Hippocampal formation (tissue), 2 donors: Measurements from ENCODE around the gene OPTC.
"Not testable (repeated sequence)": the region's sequence is repeated elsewhere in the genome, so short reads cannot be mapped to it uniquely, and the experiment has no call there.

ENCODE experiments used
- DNase-seq, 2 donors: peaks; one replicate each; lab custom pipeline; 2025; lab: John Stamatoyannopoulos, UW

Gene OPTC, protein sequence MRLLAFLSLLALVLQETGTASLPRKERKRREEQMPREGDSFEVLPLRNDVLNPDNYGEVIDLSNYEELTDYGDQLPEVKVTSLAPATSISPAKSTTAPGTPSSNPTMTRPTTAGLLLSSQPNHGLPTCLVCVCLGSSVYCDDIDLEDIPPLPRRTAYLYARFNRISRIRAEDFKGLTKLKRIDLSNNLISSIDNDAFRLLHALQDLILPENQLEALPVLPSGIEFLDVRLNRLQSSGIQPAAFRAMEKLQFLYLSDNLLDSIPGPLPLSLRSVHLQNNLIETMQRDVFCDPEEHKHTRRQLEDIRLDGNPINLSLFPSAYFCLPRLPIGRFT

DNA sequence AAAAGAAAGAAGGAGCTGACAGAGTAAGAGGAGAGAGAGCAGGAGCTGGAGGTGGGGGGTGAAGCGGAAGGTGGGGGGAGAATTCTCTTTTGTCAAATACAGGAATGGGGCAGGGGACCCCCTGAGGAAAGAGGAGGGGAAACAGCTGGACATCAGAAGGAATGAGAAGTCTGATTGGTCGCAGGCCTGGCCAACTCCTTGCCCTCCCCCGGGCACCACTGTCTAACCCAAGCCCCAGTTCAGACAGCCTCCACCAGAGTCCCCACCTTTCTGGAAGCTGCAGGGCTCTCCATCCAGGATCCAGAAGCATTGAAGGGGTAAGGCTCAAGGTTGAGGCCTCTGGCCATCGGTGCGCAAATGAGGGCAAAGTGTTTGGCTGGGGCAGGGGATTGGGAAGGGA lies at the start of gene OPTC:
Gene OPTC (plus strand): TSS at position 253 of the 400 bp plus-strand sequence. CDS start 1,853 bp downstream, outside the sequence.
- no peak for DNase-seq

DNA sequence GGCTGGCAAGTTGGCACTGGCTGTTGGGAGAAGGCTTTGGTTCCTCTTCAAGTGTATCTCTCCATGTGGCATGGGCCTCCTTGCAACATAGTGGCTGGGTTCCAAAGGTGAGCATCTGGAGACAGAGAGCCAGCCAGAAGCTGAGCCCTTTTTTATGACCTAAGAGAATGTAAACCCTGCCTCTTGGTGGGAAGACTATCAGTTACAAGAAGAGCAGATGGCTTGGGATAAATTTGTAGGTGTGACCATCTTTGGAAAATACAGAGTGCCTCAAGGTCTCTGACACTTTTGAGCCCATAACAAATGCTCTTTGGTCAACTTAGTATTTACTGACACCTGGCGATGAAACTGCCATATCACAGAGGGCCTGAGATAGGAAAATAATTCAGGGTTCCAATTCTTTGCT lies 49.8 kb upstream of the OPTC start:
- no peak for DNase-seq

DNA sequence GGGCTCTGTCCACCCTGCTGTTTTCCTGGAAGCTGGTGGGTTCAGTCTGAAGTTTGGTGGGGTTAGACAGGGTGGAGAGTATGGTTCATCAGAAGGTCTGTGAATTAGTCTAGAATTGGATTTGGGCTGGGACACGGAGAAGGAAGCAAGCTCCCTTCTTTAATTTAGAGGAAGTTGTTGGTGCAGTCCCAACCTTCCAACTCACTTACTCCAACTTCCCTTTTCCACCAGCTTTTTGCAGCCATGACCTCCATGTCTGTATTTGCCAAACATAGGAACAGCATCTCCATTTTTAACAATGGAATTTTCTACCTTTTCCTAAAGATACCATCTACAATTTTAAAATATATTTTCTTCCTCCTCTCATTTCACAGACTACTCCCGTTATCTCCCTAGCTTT lies 46.8 kb upstream of the OPTC start:
- no peak for DNase-seq

DNA sequence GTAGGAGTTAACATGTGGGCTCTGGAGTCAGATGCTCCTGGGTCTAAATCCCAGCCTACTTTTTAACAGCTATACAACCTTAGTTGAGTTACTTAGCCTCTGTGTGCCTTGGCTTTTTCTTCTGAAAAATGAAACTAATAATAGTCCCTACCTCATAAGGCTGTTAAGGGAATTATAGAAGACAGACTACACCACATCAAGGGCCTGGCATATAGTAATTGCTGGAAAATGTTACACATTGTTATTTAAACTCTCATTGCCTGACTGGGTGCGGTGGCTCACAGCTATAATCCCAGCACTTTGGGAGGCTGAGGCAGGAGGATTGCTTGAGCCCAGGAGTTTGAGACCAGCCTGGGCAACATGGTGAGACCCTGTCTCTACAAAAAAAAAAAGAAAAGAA lies 46.4 kb upstream of the OPTC start:
- not testable (repeated sequence) for DNase-seq

DNA sequence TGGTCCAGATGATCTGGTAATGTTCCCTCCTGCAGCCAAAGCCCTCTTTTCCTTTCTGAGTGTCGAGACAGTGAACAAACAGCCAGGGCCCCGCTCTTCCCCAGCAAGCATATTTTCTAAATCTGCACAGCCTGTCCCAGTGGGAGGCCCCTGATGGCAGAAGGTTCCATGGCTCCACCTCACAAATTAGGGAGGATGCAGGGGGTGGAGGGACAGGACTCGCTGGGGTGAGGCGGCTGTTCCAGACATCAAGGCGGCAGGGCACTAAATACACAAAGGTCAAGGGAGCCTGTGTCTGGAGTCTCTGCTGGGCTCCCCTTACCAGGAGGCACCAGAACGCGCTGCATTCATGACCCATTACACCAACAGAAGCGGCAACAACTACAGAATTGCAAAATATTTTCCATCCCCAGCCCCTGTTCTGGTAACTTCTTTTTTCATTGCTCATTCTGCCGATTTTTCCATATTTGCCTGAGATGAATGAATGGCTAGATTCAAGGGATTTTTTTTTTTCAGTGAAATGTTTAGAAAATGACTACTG lies 45.4 kb upstream of the OPTC start:
- no peak for DNase-seq

DNA sequence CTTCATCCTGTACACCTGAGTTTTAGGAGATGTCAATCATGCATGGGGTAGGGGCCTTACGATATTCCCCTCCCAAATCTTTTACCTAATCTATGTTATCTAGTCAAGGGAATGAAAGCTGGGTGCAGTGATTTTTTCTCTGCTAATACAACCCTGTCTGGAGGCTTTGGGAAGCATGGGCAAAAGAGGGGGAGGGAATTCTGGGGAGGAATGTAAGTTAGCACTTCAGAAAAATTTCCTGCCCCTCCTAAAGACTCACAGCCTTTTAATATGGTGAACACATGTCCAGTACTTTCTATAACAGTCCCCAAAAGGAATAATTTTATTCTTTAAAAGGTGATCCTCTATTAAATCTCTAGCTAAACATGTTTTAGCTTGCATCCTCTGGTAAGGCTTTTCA lies 44.0 kb upstream of the OPTC start:
- DNase-seq: no peak

DNA sequence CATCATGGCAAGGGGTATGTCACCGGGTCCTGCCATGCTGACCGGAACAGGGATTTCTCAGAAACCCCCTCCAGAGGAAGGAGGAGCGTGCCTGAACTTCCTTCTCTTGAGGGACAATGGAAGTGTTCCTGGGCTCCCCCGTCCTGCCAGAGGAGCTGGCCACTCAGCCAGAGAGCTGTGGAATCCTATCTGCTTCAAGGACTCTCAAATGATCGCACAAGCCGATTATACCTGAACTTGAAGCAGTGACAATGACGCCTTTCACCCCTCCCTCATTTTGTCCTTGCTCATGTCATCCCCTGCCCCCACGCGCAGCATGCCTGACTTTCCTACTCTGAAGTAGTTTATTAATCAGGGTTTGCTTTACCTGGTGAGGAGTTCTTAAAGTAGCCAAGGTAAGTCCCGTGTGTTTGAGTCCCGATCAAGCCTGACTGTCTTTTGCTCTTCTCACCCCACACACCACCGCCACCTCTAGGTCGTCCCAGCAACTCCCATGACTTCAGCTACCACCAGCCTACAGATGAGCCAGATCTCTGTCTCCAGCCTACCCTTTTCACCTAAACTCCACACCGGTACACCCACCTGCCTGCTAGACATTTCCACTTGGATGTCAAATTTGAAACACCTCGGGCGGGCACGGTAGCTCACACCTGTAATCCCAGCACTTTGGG lies 43.3 kb upstream of the OPTC start:
- DNase-seq: no peak

DNA sequence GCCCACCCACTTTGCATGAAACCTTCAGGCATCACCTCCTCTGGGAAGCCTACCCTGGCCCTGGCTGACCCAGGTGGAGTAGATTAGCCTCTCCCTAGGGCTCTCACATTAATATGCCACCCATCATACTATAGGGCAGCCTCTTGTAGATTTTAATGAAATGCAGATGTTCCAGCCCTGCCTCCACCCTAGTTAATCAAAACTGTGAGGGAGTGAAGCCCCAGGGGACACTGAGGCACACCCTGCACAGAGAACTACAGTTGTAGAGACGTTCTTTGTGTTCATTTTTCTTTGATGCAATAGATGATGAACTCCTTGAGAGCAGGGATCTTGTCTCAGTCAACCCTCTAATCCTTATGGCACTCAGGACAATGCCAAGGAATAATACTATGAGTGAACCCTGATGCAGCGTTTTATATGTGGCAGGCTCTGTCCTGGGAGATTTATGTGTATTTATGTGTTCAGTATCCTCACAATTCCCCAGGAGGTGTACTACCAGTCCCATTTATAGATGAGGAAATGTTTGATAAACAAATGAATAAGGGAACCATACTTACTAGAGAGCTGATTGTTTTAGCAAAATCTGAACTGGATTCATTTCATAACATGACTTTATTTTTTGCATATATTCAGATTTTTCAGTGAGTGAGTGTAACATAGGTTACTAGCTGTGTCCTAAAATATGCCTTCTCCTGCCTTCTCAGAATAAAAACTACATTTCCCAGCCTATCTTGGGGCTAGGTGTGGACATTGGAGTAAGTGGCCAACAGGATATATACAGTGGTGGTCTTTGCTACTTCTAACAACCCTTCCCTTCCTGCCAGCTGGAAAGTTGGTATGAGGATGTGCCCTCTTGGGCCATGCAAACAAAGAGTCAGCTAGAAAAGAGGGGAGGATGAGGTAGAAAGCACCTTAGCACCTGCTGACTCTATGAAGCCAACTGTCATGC lies 41.8 kb upstream of the OPTC start:
- no peak for DNase-seq

DNA sequence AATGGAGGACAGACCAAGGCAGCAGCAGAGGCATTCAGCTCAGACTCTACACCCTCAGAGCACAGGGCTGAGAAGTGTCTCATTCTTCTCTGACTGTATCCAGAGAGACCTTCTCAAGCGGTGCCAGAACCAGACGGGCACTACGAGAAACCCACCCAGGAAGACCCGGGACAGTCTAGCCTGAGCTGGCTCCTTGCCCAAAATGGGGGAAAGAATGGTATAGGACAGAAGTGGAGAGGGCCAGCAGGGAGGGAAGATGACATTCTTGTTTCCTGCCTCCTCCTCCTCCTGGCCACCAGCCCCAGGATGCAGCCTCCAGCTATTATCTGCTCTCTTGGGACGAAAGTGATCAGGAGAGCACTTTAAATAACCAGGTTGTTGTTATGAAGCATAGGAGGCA lies 40.9 kb upstream of the OPTC start:
- DNase-seq: no peak

DNA sequence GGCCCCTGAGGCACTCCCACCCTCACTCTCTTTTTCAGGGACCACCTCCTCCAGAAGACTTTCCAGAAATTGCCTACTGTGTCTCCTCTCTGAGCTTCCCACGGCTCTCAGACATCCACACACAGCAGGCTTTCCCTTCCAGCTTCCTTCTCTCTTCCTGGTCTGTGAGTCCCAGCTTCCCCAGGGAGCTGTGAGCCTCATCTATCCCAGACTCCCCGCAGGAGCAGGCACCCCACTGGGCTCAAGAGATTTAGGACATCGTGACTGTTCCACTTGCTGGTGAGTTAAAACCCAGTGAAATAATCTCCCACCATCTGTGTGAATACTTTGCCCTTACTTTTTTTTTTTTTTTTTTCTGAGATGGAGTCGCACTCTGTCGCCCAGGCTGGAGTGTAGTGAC lies 40.3 kb upstream of the OPTC start:
- DNase-seq: no peak

DNA sequence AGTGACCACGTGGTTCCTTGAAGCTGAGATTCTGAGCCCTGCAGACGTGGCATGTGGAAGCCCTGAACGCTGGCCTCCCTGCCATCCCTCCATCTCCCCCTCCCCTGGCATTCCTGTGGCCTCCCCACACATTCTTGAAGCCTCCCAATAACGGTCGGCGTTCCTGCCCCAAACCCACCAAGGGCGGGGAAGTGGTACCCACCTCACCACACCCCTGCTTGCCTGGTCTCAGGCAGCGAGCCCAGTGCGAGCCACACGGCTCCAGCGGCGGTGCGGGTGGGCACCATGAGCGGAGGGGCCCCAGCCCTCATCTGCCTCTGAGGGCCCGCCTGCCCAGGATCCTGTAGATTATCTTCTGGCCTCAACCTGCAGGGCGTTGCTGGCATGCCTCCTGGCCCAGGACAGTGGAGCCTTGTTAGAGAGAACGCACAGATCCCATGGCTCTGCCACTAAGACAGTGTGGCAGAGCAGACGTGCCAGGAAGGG lies 38.9 kb upstream of the OPTC start:
- no peak for DNase-seq

DNA sequence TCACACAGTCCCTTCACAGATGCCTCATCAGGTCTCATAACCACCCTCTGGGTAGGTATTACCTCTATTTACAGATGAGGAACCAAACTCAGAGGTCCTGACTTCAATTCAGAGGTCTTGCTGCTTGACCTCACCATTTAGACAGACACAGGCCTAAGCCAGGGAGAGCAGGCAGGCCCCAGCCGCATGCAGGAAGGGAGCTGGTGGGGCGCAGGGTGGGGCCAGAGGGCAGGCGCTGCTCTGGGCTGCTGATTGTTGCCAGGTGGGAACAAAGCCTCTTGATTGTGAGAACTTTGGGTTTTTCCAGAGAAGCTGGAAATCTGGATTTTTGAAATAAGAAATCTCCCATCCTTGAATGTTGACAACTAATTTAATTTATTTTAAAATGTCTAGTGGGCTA lies 38.2 kb upstream of the OPTC start:
- DNase-seq: no peak

DNA sequence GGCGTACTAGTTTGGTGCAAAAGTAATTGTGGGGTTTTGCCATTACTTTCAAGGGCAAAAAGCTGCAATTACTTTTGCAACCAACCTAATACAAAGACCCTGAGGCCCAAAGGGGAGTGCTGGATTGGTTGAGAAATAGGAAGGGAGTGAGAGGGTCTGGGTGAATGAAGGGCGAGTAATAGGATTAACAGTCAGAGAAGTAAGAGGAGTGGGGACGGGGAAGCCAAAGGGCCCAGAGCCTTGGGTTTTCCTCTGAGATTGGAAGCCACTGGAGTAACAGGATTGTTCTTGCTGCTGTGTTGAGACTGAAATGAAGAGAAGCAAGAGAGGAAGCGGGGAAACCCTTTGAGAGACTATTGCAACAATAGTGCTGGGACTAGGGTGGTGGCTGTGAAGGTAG lies 37.4 kb upstream of the OPTC start:
- no peak for DNase-seq

DNA sequence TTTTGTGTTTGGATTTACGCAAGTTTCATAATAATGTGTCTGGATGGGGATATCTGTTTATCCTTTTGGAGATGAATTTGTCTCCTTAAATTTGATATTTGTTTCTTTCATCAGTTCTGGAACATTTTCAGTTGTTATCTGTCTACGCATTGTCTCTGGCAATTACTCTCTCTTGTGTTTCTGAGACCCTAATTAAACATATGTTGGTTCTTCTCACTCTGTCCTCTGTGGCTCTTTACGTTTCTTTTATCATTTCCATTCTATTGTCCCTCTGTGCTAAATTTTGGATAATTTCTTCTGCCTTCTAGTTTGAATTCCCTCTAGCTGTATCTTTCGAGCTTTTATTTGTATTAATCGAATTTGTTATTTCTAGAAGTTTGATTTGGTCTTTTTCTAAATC lies 35.9 kb upstream of the OPTC start:
- no peak for DNase-seq

DNA sequence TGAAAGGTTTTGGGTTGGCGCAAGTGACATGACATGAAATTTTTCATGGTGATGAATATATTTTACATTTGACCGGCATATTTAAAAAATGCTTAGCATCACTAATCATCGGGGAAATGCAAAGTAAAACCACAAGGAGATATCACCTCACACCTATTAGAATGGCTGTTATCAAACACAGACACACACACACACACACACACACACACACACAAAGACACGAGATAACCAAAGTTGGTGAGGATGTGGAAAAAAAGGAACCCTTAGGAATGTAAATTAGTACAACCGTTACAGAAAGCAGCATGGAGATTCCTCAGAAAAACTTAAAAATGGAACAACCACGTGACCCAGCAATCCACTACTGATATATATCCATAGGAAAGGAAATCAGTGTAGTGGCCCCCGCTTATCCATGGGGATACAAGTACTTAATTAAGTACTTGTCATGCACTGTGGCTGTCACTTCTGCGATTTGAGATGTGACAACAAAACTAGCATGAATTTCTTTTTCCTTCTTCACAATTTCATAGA lies 34.2 kb upstream of the OPTC start:
- DNase-seq: no peak

DNA sequence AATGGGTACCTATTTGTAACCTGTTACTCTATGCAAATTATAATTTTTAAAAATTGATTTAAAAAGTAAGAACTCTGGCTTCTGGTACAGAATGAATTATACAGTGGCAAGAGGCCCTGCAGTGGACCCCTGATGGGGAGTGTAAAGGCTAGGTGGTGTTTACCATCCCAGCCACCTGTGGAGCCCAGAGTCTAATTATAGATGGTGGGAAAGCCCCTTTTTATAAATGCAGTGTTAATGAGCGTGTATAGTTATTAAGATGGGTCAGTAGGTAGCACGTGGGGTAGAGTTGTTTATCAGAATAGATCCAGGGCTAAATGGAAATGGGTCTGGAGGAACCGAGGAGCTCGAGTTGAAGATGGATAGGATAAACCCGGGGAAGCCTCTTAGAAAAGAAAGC lies 32.2 kb upstream of the OPTC start:
- no peak for DNase-seq

DNA sequence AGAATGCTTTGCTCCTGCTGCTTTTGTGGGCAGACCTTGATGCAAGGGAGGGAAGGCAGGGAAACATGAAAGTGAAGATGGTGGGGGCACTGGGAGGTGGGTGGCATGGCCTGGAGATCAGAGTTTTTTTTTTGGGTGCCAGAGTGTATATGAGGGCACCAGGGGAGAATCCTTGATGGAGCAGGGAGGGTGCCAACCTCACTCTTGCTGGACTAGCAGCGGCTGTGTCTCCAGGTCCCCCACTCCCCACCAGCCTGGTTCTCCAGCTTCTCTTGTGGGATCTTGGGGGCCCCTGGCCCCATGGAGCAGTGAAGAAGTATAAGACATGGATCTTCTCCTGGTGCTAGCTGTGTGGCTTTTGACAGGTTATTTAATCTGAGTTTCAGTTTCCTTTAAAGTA lies 31.8 kb upstream of the OPTC start:
- DNase-seq: no peak

DNA sequence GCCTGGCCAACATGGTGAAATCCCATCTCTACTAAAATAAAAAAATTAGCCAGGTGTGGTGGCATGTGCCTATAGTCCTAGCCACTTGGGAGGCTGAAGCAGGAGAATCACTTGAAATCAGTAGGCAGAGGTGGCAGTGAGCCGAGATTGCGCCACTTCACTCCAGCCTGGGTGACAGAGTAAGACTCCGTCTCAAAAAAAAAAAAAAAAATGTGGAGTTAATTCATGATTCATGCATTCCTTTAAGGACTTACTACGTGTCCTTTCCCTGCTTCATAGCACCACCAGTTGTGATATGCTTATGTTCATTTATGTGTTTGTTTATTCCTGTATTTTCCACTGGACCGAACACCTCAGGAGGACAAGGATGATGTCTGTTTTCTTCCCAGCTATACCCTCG lies 31.1 kb upstream of the OPTC start:
- no peak for DNase-seq

DNA sequence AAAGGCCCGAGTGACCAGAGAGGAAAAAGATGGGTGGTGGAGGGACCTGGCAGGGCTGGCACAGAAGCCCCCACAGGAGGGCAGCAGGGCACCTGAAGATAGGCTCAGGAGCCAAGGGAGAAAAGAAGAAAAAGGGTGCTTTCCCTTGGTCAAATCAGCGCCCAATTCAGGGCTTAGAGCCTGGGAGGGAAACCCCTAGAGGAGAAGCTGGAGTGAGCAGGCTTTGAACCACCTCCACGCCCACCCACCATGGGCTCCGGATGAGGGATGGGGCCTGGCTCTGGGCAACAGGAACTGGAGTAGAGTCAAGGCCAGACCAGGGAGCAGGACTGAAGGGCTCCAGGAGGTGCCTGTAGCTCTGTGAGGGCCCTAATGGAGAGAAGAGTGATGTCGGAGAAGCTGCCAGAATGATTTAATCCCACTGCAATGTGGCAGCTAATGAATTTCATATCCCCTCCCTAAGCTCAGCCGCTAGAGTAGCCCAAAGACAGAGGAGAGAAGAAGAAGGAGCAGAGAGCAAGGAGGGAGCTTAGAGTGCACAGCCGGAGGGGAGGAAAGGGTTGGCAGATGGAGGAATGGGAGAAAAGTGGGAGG lies 30.4 kb upstream of the OPTC start:
- DNase-seq: no peak

DNA sequence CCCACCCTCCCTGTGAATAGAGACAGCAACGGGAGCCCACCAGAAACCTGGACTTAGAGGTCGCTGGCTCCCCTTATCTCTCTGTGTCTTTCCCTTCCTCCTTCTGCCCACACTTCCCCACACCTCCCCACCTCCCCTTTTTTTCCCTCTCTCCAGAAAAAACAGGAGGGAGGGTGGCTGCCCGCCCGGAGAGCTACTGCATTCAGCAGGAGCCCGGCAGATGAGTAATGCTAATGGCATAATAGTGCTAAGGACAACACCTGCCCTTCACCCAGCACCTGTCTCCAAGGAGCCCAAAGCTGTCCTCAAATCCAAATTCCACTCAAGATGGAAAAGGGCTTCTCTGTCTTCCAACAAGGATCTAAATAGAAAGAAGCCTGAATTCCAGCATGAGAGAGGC lies 29.7 kb upstream of the OPTC start:
- no peak for DNase-seq

DNA sequence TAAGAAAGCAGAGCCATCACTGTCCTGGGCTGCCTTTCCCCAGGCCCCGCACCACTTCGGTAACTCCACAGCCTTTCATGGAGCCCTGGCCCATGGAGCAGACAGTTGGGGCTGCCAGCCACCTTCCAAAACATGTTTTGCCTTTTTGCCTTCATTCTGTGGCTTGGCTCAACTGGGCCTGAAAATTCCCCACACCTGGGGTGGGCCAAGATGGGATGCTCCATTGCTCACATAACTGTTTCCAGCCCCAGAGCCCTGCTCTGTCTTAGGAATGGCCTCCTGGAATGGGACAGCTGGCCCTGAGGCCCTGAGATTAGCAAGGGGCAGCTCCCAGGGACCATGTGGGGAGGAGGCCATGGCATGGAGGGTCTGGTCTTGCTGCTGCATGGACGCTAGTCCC lies 29.2 kb upstream of the OPTC start:
- no peak for DNase-seq
